WI38 (cell line): ENCODE data around the gene BBS10.

Experiments
- H3K4me3 ChIP-seq: 2 replicates; pipeline ENCODE4 v1.5.1; 2011; ENCODE audit warnings: low read depth, mild to moderate bottlenecking, control low read depth, low read length
- CTCF ChIP-seq: IDR thresholded peaks from 2 replicates; pipeline ENCODE4 v1.5.1; 2012; ENCODE audit warnings: low read depth, mild to moderate bottlenecking, control low read depth, low read length

BBS10 gene

GRCh38 chr12:76311796-76312195 lies 36.4 kb downstream of the BBS10 start:
- TF ChIP-seq CTCF, result no peak
- no peak overlapping the region for H3K4me3 ChIP-seq

GRCh38 chr12:76310110-76310509 lies 38.1 kb downstream of the BBS10 start:
- no peak for TF ChIP-seq CTCF
- H3K4me3 ChIP-seq, result no peak overlapping the region

GRCh38 chr12:76308866-76309265 lies 39.3 kb downstream of the BBS10 start:
- TF ChIP-seq CTCF, result no peak
- no peak overlapping the region for H3K4me3 ChIP-seq

- TF ChIP-seq CTCF, result no peak
Measured at GRCh38 chr12:76307083-76307482, 41.1 kb downstream of the BBS10 start.

GRCh38 chr12:76303989-76304460 lies 44.2 kb downstream of the BBS10 start:
- TF ChIP-seq CTCF, result no peak
- H3K4me3 ChIP-seq, result no peak overlapping the region

More at GRCh38 chr12:76307083-76307482, 41.1 kb downstream of the BBS10 start:
- H3K4me3 ChIP-seq, result no peak overlapping the region

- no peak for TF ChIP-seq CTCF
- H3K4me3 ChIP-seq, result no peak overlapping the region
Measured at GRCh38 chr12:76303365-76303764, 44.9 kb downstream of the BBS10 start.

- no peak overlapping the region for H3K4me3 ChIP-seq
- no peak for TF ChIP-seq CTCF
Measured at GRCh38 chr12:76300297-76300665, 47.9 kb downstream of the BBS10 start.
